ENCODE results near the gene PTBP3. TPM values are rescaled to one million over a fixed set of nuclear protein-coding genes. Genes with fewer than 3 reads are reported as not detected.

PTBP3 gene
- total RNA-seq, 1 experiment from 2014 or later: 100 TPM

DNA sequence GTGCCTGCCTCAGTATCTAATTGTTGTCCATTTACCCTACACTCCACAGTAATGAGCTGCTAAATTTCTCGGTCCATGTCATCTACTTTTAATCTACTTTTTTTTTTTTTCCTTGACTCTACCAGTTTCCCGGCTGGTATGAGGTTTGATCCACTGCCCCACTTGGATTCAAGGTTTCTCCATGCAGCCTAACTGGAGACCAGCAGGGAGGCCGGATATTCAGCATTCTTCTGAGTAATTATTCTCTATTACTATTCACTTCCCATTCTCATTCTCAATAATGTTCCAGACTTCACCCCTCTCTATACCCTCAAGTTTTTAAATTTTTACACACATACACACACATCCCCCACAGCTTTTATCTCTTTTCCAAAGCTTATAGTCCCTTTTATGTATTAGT lies 107.3 kb downstream of the PTBP3 start:
- ATAC-seq (no peak), DNase-seq (ENCODE audit: low spot score) (no peak)
- TF ChIP-seq, protein P1, sequence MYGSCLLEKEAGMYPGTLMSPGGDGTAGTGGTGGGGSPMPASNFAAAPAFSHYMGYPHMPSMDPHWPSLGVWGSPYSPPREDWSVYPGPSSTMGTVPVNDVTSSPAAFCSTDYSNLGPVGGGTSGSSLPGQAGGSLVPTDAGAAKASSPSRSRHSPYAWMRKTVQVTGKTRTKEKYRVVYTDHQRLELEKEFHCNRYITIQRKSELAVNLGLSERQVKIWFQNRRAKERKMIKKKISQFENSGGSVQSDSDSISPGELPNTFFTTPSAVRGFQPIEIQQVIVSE (CRISPR knock-in tag; IDR thresholded peaks at IDR 0.05; ENCODE audit: borderline replicate concordance): no peak
- TF ChIP-seq ZNF219 (CRISPR knock-in tag; IDR thresholded peaks at IDR 0.05; ENCODE audit: borderline replicate concordance) (no peak), SMAD4 (CRISPR knock-in tag; IDR thresholded peaks at IDR 0.05) (no peak), ZNF232 (CRISPR knock-in tag; IDR thresholded peaks at IDR 0.05) (no peak), NFATC4 (CRISPR knock-in tag; IDR thresholded peaks at IDR 0.05) (no peak), OVOL2 (CRISPR knock-in tag; IDR thresholded peaks at IDR 0.05; ENCODE audit: borderline replicate concordance) (no peak), ETV6 (CRISPR knock-in tag; IDR thresholded peaks at IDR 0.05) (no peak), SMAD3 (CRISPR knock-in tag; IDR thresholded peaks at IDR 0.05; ENCODE audit: borderline replicate concordance) (no peak), NFYB (CRISPR knock-in tag; conservative IDR thresholded peaks at IDR 0.05; ENCODE audit: low read depth) (no peak), NR1H2 (CRISPR knock-in tag; IDR thresholded peaks at IDR 0.05) (no peak)
- TF ChIP-seq, protein P2, sequence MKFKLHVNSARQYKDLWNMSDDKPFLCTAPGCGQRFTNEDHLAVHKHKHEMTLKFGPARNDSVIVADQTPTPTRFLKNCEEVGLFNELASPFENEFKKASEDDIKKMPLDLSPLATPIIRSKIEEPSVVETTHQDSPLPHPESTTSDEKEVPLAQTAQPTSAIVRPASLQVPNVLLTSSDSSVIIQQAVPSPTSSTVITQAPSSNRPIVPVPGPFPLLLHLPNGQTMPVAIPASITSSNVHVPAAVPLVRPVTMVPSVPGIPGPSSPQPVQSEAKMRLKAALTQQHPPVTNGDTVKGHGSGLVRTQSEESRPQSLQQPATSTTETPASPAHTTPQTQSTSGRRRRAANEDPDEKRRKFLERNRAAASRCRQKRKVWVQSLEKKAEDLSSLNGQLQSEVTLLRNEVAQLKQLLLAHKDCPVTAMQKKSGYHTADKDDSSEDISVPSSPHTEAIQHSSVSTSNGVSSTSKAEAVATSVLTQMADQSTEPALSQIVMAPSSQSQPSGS (CRISPR knock-in tag; IDR thresholded peaks at IDR 0.05; ENCODE audit: borderline replicate concordance, low read depth): no peak
- TF ChIP-seq, protein P3, sequence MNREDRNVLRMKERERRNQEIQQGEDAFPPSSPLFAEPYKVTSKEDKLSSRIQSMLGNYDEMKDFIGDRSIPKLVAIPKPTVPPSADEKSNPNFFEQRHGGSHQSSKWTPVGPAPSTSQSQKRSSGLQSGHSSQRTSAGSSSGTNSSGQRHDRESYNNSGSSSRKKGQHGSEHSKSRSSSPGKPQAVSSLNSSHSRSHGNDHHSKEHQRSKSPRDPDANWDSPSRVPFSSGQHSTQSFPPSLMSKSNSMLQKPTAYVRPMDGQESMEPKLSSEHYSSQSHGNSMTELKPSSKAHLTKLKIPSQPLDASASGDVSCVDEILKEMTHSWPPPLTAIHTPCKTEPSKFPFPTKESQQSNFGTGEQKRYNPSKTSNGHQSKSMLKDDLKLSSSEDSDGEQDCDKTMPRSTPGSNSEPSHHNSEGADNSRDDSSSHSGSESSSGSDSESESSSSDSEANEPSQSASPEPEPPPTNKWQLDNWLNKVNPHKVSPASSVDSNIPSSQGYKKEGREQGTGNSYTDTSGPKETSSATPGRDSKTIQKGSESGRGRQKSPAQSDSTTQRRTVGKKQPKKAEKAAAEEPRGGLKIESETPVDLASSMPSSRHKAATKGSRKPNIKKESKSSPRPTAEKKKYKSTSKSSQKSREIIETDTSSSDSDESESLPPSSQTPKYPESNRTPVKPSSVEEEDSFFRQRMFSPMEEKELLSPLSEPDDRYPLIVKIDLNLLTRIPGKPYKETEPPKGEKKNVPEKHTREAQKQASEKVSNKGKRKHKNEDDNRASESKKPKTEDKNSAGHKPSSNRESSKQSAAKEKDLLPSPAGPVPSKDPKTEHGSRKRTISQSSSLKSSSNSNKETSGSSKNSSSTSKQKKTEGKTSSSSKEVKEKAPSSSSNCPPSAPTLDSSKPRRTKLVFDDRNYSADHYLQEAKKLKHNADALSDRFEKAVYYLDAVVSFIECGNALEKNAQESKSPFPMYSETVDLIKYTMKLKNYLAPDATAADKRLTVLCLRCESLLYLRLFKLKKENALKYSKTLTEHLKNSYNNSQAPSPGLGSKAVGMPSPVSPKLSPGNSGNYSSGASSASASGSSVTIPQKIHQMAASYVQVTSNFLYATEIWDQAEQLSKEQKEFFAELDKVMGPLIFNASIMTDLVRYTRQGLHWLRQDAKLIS (CRISPR knock-in tag; IDR thresholded peaks at IDR 0.05; ENCODE audit: borderline replicate concordance): no peak
- TF ChIP-seq, protein P4, sequence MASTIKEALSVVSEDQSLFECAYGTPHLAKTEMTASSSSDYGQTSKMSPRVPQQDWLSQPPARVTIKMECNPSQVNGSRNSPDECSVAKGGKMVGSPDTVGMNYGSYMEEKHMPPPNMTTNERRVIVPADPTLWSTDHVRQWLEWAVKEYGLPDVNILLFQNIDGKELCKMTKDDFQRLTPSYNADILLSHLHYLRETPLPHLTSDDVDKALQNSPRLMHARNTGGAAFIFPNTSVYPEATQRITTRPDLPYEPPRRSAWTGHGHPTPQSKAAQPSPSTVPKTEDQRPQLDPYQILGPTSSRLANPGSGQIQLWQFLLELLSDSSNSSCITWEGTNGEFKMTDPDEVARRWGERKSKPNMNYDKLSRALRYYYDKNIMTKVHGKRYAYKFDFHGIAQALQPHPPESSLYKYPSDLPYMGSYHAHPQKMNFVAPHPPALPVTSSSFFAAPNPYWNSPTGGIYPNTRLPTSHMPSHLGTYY (CRISPR knock-in tag; IDR thresholded peaks at IDR 0.05): no peak
- TF ChIP-seq, protein P5, sequence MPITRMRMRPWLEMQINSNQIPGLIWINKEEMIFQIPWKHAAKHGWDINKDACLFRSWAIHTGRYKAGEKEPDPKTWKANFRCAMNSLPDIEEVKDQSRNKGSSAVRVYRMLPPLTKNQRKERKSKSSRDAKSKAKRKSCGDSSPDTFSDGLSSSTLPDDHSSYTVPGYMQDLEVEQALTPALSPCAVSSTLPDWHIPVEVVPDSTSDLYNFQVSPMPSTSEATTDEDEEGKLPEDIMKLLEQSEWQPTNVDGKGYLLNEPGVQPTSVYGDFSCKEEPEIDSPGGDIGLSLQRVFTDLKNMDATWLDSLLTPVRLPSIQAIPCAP (CRISPR knock-in tag; IDR thresholded peaks at IDR 0.05): no peak
- Mint-ChIP-seq H3K36me3 (peaks cover 40% of the 10 kb centered on the region), H3K4me3 (no peak overlapping the region), H3K27me3 (ENCODE audit: low read depth) (no peaks in the 10 kb centered on the region), H3K4me1 (no peaks in the 10 kb centered on the region), H3K9me3 (no peaks in the 10 kb centered on the region), H3K27ac (no peak overlapping the region)
- POLR2A ChIA-PET: no interaction called here
- CTCF ChIA-PET: interaction anchor here (1.2 to 3.1 kb wide), 3 partner anchors 108 to 140 kb away, joined by 3 to 9 read pairs (median 4); partner anchors contain the start of gene PTBP3

DNA sequence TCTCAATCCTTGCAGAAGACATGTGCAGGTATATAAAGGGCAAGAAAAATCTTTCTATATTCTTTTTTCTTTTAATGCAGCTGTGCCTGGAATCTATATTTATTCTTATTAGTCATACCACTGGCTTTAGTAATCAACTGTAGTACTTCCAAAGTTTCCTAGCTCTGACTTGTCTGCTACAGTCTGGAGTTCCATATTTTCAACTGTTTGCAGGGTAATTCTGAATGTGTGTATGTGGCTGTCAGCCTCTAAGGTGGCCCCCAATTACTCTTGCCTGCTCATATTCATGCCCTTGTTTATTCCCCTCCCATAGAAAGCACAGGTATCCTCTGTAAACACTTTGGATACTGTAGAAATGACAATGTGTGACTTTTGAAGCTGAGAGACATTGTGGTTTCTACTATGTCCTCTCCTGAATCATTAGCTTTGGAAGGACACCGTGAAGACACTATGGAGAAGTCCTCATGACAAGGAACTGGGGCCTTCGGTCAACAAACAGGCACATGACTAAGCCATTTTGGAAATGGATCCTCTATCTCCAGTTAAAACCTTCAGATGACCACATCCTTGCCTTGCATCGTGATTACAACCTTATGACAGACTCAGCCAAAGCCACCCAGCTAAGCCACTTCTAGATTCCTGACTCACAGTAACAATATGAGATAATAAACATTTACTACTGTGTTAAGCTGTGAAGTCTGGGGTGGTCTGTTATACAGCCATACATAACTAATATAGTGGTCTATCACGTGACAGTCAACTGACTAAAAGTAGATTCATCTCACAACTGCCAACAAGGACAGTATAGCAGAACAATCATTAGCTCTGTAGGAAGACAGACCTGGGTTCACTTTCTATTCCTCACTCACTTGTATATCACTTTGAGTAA lies 108.8 kb downstream of the PTBP3 start:
- POLR2A ChIA-PET: no interaction called here
- DNase-seq (ENCODE audit: low spot score) (no peak), ATAC-seq (no peak)
- H3K4me3 Mint-ChIP-seq: no peak overlapping the region
- peaks cover 32% of the 10 kb centered on the region for H3K36me3 Mint-ChIP-seq
- H3K4me1 Mint-ChIP-seq: no peaks in the 10 kb centered on the region
- no peaks in the 10 kb centered on the region for H3K9me3 Mint-ChIP-seq
- CTCF ChIA-PET: interaction anchor here (1.1 to 3.1 kb wide), 2 partner anchors 109 to 167 kb away, joined by 3 to 9 read pairs; partner anchors contain the start of gene PTBP3
- H3K27me3 Mint-ChIP-seq (ENCODE audit: low read depth): no peaks in the 10 kb centered on the region
- peak overlapping the region; percentile 57 for H3K27ac Mint-ChIP-seq
- TF ChIP-seq, protein P6, sequence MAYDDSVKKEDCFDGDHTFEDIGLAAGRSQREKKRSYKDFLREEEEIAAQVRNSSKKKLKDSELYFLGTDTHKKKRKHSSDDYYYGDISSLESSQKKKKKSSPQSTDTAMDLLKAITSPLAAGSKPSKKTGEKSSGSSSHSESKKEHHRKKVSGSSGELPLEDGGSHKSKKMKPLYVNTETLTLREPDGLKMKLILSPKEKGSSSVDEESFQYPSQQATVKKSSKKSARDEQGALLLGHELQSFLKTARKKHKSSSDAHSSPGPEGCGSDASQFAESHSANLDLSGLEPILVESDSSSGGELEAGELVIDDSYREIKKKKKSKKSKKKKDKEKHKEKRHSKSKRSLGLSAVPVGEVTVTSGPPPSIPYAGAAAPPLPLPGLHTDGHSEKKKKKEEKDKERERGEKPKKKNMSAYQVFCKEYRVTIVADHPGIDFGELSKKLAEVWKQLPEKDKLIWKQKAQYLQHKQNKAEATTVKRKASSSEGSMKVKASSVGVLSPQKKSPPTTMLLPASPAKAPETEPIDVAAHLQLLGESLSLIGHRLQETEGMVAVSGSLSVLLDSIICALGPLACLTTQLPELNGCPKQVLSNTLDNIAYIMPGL (CRISPR knock-in tag; IDR thresholded peaks at IDR 0.05): no peak
- TF ChIP-seq, protein P7, sequence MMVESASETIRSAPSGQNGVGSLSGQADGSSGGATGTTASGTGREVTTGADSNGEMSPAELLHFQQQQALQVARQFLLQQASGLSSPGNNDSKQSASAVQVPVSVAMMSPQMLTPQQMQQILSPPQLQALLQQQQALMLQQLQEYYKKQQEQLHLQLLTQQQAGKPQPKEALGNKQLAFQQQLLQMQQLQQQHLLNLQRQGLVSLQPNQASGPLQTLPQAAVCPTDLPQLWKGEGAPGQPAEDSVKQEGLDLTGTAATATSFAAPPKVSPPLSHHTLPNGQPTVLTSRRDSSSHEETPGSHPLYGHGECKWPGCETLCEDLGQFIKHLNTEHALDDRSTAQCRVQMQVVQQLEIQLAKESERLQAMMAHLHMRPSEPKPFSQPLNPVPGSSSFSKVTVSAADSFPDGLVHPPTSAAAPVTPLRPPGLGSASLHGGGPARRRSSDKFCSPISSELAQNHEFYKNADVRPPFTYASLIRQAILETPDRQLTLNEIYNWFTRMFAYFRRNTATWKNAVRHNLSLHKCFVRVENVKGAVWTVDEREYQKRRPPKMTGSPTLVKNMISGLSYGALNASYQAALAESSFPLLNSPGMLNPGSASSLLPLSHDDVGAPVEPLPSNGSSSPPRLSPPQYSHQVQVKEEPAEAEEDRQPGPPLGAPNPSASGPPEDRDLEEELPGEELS (CRISPR knock-in tag; IDR thresholded peaks at IDR 0.05): no peak
- TF ChIP-seq ZNF232 (CRISPR knock-in tag; IDR thresholded peaks at IDR 0.05): no peak
- no peak for TF ChIP-seq ZNF263 (CRISPR knock-in tag; IDR thresholded peaks at IDR 0.05; ENCODE audit: low read depth)
